AG09319 (cell line): ENCODE data around the gene TTC17.
"Not testable (repeated sequence)": the region's sequence is repeated elsewhere in the genome, so short reads cannot be mapped to it uniquely, and the experiment has no call there.

Experiments
- DNase-seq: peaks from one replicate; pipeline ENCODE4 v3.0.0-alpha.2; 2010; ENCODE audit warnings: low read depth; ENCODE audit errors: extremely low read depth
- CTCF ChIP-seq: IDR thresholded peaks from 2 replicates; pipeline ENCODE4 v1.5.1; 2011; ENCODE audit warnings: low read depth, mild to moderate bottlenecking, inconsistent platforms, low read length, moderate library complexity

The TTC17 gene

GRCh38 chr11:43392713-43393112 is 34.0 kb downstream of the TTC17 start:
- no peak for DNase-seq
- TF ChIP-seq CTCF, result no peak

GRCh38 chr11:43393765-43394355 is 35.1 kb downstream of the TTC17 start:
- no peak for TF ChIP-seq CTCF
- DNase-seq, result no peak

- DNase-seq, result no peak
- no peak for TF ChIP-seq CTCF
Observed at GRCh38 chr11:43396617-43397016, 37.9 kb downstream of the TTC17 start.

- DNase-seq, result no peak
- no peak for TF ChIP-seq CTCF
Observed at GRCh38 chr11:43397251-43397650, 38.5 kb downstream of the TTC17 start.

- no peak for DNase-seq
Observed at GRCh38 chr11:43399983-43400630, 41.4 kb downstream of the TTC17 start.

GRCh38 chr11:43401252-43401651 is 42.5 kb downstream of the TTC17 start:
- no peak for TF ChIP-seq CTCF

More at GRCh38 chr11:43399983-43400630, 41.4 kb downstream of the TTC17 start:
- no peak for TF ChIP-seq CTCF

GRCh38 chr11:43401811-43402210 is 43.1 kb downstream of the TTC17 start:
- not testable (repeated sequence) for DNase-seq

More at GRCh38 chr11:43401252-43401651, 42.5 kb downstream of the TTC17 start:
- no peak for DNase-seq
